ENCODE data around the gene IGFBP6.

IGFBP6 gene

GRCh38 chr12:53115891-53116648 lies 18.6 kb downstream of the IGFBP6 start:
- DNase-seq, result no peak

DNA sequence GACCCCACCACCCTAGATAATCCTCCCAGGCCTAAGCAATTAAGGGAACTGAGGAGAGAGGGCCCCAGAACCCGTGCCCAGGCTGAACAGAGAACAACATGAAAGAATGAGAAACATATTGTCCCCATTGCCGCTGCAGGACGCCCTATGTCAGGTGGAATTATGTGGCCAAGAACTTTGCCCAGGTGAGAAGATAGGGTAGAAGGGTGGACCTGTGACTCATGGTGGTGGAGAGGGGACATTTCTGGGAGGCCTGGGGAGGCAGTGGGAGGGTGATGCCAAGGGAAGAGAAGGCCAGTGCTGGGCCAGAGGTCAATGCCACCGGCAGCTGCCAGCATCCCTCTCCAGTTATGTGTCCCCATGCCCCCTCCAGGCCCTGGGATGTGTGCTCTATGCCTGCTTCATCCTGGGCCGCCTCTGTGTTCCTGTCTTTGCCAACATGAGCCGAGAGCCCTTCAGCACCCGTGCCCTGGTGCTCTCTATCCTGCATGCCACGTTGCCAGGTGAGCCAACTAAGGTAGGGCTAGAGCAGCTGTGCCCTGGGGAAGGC lies 21.4 kb downstream of the IGFBP6 start:
- DNase-seq, result no peak

DNA sequence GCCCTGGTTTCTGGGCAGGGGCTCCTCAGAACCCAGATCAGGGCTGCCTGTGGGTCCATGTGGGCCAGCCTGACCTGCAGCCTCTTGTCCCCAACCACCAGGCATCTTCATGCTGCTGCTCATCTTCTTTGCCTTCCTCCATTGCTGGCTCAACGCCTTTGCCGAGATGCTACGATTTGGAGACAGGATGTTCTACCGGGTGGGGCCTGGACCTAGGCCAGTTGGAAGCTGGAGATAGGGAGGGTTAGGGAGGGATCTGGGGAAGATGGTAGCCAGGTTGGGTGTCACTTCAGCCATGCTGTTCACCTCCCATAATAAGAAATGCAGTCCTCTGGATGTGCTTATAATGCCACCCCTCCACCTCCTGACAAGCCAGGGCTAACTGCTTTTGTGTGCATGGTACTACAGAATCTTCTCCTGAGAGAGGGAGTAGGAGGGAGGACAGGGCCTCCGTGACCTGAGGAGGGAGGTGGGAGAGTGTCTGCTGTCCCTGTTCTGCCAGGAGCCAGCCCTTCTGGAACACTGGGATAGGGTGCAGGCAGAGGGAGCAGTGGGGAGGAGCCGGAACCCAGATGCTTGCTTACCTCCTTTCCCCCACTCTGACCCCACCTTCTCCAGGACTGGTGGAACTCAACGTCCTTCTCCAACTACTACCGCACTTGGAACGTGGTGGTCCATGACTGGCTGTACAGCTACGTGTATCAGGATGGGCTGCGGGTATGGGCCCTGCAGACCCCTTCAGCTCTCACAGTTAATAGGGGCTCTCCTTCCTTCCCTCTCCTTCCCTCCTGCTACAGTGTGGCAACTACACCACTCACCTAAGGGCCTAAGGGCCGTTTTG lies 23.4 kb downstream of the IGFBP6 start:
- DNase-seq, result no peak

DNA sequence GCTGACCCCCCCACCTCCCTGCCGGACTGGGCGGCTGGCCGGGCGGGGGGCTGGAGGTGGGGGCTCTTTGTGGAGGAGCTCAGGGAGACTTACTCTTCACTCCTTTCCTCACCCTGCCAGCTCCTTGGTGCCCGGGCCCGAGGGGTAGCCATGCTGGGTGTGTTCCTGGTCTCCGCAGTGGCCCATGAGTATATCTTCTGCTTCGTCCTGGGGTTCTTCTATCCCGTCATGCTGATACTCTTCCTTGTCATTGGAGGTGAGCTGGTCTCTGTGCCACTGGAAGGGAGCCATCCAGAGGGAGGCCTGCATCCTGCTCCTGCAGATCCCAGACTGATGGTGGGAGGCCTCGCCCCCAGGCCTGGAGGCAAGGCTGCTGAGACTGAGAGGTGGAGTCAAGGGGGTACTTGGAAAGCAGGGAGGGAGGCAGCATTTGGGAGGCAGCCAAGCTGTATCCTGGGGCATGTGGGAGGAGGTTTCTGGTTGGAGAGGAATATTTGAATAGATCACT lies 25.5 kb downstream of the IGFBP6 start:
- no peak for DNase-seq

- DNase-seq, result no peak
These were observed 26.3 kb downstream of the IGFBP6 start for GRCh38 chr12:53123578-53124351.

GRCh38 chr12:53124352-53124723 lies 26.9 kb downstream of the IGFBP6 start:
- no peak for DNase-seq

DNA sequence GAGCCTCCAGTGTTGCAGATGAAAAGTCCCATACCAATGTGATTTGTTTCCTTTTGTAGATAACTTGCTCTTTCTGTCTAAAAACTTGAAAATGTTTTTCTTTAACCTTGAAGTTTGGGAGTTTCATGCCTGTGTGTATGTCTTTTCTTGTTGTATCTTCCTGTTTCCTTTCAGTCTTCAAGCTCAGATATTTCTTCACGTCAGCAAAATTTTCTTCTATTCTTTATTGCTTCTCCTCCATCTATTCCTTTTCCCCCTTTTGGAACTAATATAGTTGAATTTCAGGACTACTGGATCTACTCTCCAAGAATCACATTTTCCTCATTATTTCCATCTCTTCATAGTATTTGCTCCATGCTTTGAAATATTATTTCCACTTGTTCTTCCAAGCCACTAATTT lies 29.7 kb downstream of the IGFBP6 start:
- DNase-seq, result no peak

- no peak for DNase-seq
These were observed 31.5 kb downstream of the IGFBP6 start for GRCh38 chr12:53128780-53129569.

DNA sequence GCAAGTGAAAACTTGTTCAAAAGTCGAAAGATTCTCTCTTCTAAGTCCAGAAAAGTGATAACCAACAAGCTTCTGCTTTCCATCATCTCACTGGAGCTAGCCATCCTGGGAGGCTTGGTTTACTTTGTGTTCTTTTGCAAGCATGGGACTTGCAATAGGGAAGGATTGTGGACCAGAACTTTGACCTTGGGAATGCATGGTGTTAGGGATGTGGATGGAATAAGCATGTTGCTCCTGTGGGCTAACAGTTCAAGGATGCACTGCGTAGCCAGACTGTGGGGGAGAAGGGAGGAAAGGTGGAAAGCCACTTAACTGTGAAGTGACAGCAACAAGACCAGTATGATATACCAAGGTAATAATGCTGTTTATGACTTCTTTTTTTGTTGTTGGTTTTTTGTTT lies 34.4 kb downstream of the IGFBP6 start:
- DNase-seq, result no peak

DNA sequence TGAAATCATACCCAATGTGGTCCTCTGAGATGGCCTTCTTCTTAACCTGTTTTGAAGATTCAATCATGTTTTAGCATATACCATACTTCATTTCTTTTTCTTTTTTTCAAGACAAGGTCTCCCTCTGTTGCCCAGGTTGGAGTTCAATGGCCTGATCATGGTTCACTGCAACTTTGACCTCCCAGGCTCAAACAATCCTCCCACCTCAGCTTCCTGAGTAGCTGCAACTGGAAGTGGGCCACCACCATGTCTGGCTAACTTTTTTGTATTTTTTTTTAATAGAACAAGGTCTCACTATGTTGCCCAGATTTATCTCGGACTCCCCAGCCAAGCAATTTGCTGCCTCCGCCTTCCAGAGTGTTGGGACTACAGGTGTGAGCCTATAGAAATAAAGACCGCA lies 36.3 kb downstream of the IGFBP6 start:
- no peak for DNase-seq

GRCh38 chr12:53143355-53143754 lies 45.9 kb downstream of the IGFBP6 start:
- DNase-seq, result no peak

DNA sequence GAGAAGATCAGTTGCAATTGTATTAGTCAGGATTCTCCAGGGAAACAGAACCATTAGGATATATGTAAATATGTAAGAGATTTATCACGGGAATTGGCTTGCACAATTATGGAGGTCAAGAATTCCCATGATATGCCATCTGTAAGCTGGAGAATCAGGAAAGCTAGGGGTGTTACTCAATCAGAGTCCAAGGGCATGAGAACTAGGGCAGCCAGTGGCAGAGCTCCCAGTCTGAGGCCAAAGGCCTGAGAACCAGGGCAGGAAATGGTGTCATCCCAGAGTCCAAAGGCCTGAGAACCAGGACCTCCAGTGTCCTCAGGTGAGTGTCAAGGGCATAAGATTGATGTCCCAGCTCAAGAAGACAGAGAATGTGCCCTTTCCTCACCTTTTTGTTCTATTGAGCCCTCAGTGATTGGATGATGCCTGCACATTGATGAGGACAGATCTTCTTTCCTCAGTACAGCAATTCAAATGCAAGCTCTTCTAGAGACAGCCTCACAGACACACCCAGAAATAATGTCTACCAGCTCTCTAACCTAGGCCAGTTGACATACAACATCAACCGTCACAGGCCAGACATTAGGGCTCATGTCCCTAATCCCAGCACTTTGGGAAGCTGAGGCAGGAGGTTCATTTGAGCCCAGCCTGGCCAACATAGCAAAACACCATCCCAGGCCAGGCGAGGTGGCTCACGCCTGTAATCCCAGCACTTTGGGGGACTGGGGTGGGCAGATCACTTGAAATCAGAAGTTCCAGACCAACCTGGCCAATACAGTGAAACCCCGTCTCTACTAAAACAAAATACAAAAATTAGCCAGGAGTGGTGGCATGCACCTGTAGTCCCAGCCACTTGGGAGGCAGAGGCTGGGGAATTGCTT lies 48.2 kb downstream of the IGFBP6 start:
- DNase-seq, result no peak

DNA sequence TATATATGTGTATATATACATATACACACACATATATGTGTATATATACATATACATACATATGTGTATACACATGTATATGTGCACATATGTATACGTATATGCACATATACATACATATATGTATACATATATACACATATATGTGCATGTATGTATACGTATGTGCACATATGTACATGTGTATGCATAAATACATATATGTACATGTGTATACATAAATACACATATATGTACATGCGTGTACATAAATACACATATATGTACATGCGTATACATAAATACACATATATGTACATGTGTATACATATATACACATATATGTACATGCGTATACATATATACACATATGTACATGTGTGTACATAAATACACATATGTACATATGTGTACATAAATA lies 49.7 kb downstream of the IGFBP6 start:
- no peak for DNase-seq

- no peak for DNase-seq
These were observed 50.2 kb downstream of the IGFBP6 start for GRCh38 chr12:53147653-53148052.

GRCh38 chr12:53151039-53151438 lies 53.6 kb downstream of the IGFBP6 start:
- no peak for DNase-seq

Measured in amygdala (tissue), 56 donors.